Measurements from ENCODE around the gene ADAMTS6. TPM values are rescaled to one million over a fixed set of nuclear protein-coding genes. Genes with fewer than 3 reads are reported as not detected.
"Not testable (repeated sequence)": the region's sequence is repeated elsewhere in the genome, so short reads cannot be mapped to it uniquely, and the experiment has no call there.

Gene ADAMTS6
- total RNA-seq, 2 experiments from 2014 or later, result 1.1 to 1.9 TPM

DNA sequence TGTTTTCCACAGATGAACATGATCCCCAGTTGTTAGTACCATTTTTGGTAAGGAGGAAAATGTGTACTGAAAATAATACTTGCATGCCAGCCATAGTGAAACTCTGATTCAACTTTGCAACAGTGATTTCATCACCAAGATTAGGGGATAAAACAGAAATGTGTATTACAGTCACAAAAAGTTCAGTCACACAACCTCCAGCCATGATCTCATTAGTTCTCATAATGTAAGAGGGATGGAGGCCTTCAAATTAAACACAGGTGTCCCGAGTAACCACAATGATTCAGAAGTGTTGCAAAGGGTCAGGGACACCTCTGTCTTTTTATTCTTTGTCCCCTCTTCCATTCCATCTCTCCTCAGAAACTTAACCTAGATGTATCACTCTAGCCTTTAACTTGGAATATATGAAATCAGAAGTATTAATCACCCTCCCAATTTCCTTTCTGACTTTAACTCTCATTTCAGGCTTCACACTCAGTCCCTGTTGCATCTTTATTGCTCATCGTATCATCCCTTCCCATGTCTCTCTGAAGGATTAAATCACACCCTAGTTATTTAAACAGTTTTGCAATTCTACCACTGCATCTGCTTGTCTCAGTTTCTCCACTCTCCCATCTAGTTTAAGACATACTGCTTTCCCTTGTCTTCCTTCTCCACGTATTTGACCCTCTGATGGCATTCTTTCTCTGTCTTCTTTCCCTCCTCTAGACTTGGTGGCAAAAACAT is 291.2 kb downstream of the ADAMTS6 start:
- Mint-ChIP-seq H3K27me3 (no peaks in the 10 kb centered on the region), H3K36me3 (ENCODE audit: low read depth) (no peaks in the 10 kb centered on the region), H3K4me1 (ENCODE audit: low read depth) (peaks cover 21% of the 10 kb centered on the region), H3K4me3 (no peak overlapping the region), H3K27ac (peak overlapping the region; percentile 7), H3K9me3 (no peaks in the 10 kb centered on the region)
- POLR2A ChIA-PET, result interaction anchor here (0.7 to 1.0 kb wide), 2 partner anchors 12 to 18 kb away, joined by 3 read pairs; no protein-coding TSS in a partner anchor
- TF ChIP-seq, protein P1, sequence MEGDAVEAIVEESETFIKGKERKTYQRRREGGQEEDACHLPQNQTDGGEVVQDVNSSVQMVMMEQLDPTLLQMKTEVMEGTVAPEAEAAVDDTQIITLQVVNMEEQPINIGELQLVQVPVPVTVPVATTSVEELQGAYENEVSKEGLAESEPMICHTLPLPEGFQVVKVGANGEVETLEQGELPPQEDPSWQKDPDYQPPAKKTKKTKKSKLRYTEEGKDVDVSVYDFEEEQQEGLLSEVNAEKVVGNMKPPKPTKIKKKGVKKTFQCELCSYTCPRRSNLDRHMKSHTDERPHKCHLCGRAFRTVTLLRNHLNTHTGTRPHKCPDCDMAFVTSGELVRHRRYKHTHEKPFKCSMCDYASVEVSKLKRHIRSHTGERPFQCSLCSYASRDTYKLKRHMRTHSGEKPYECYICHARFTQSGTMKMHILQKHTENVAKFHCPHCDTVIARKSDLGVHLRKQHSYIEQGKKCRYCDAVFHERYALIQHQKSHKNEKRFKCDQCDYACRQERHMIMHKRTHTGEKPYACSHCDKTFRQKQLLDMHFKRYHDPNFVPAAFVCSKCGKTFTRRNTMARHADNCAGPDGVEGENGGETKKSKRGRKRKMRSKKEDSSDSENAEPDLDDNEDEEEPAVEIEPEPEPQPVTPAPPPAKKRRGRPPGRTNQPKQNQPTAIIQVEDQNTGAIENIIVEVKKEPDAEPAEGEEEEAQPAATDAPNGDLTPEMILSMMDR (IDR thresholded peaks at IDR 0.05), result no peak
- peak; percentile 44 for DNase-seq
- CTCF ChIA-PET, result no interaction called here
- intact Hi-C loops (cut with micrococcal nuclease), result loop anchor here (1.0 kb wide), 1 partner anchor 18 kb away; no protein-coding TSS in a partner anchor
- peak; percentile 91 for ATAC-seq

GRCh38 chr5:65186646-65187227 is 295.0 kb downstream of the ADAMTS6 start:
- no peak overlapping the region for H3K4me3 Mint-ChIP-seq
- peaks cover 20% of the 10 kb centered on the region for H3K4me1 Mint-ChIP-seq (ENCODE audit: low read depth)
- H3K27me3 Mint-ChIP-seq, result no peaks in the 10 kb centered on the region
- POLR2A ChIA-PET, result no interaction called here
- no peak for DNase-seq
- intact Hi-C loops (cut with micrococcal nuclease), result no loop called here
- no peaks in the 10 kb centered on the region for H3K36me3 Mint-ChIP-seq (ENCODE audit: low read depth)
- TF ChIP-seq, protein P1 (IDR thresholded peaks at IDR 0.05), result no peak
- no peak overlapping the region for H3K27ac Mint-ChIP-seq
- no peak for ATAC-seq
- CTCF ChIA-PET, result no interaction called here
- no peaks in the 10 kb centered on the region for H3K9me3 Mint-ChIP-seq

GRCh38 chr5:65185468-65185867 is 296.3 kb downstream of the ADAMTS6 start:
- POLR2A ChIA-PET, result interaction anchor here (1.5 kb wide), 1 partner anchor 9 kb away, joined by 3 read pairs; no protein-coding TSS in a partner anchor
- TF ChIP-seq, protein P1 (IDR thresholded peaks at IDR 0.05), result no peak
- peaks cover 13% of the 10 kb centered on the region for H3K4me1 Mint-ChIP-seq (ENCODE audit: low read depth)
- H3K4me3 Mint-ChIP-seq, result no peak overlapping the region
- no peaks in the 10 kb centered on the region for H3K27me3 Mint-ChIP-seq
- DNase-seq, result no peak
- ATAC-seq, result no peak
- H3K27ac Mint-ChIP-seq, result no peak overlapping the region
- CTCF ChIA-PET, result no interaction called here
- no peaks in the 10 kb centered on the region for H3K9me3 Mint-ChIP-seq
- no peaks in the 10 kb centered on the region for H3K36me3 Mint-ChIP-seq (ENCODE audit: low read depth)
- intact Hi-C loops (cut with micrococcal nuclease), result no loop called here

DNA sequence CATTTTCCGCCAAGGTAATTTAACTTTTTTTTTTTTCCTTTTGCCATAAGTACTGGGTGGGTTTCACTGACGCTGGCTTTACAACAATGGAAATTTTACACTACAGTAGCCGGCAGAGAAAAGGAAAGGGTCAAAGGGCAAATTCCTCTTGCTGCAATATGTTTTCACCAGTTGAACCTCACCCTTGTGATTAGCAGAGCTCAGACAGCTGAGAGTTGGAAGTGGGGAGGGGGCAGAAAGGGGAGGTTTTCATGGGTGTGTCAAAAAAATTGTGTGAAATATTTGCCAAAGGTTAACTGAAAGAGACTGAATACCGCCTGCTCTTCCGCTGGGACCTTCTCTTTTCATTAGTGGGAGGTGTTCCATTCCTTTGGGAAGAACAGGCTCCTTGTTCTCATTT is 296.9 kb downstream of the ADAMTS6 start:
- no peak overlapping the region for H3K27ac Mint-ChIP-seq
- intact Hi-C loops (cut with micrococcal nuclease), result no loop called here
- no peaks in the 10 kb centered on the region for H3K9me3 Mint-ChIP-seq
- no peak overlapping the region for H3K4me3 Mint-ChIP-seq
- no peaks in the 10 kb centered on the region for H3K27me3 Mint-ChIP-seq
- ATAC-seq (no peak), DNase-seq (no peak)
- ChIA-PET CTCF (no interaction called here), POLR2A (interaction anchor here (1.5 kb wide), 1 partner anchor 10 kb away, joined by 3 read pairs; no protein-coding TSS in a partner anchor)
- H3K36me3 Mint-ChIP-seq (ENCODE audit: low read depth), result no peaks in the 10 kb centered on the region
- TF ChIP-seq, protein P1 (IDR thresholded peaks at IDR 0.05), result no peak
- H3K4me1 Mint-ChIP-seq (ENCODE audit: low read depth), result peaks cover 8% of the 10 kb centered on the region

GRCh38 chr5:65174231-65174630 is 307.5 kb downstream of the ADAMTS6 start:
- DNase-seq; H3K27me3 Mint-ChIP-seq; intact Hi-C loops (cut with micrococcal nuclease); H3K4me3 Mint-ChIP-seq; ATAC-seq; H3K36me3 Mint-ChIP-seq (ENCODE audit: low read depth); H3K9me3 Mint-ChIP-seq; H3K27ac Mint-ChIP-seq; H3K4me1 Mint-ChIP-seq (ENCODE audit: low read depth); CTCF ChIA-PET: not testable (repeated sequence)
- POLR2A ChIA-PET, result interaction anchor here (1.4 kb wide), 1 partner anchor 14 kb away, joined by 3 read pairs; no protein-coding TSS in a partner anchor
